Neural progenitor cell (in vitro differentiated cells): ENCODE data around the gene AUP1.

ENCODE experiments used
- CTCF ChIP-seq: fragments of 200-600 bp; sonication (generic); IDR thresholded peaks from 2 replicates; pipeline ENCODE4 v1.5.1; 2017; ENCODE audit warnings: antibody characterized with exemption, mild to moderate bottlenecking
- EZH2phosphoT487 ChIP-seq: fragments of 200-600 bp; sonication (generic); IDR thresholded peaks from 2 replicates; pipeline ENCODE4 v1.6.1; 2017; ENCODE audit warnings: antibody characterized with exemption

- no peak for TF ChIP-seq CTCF
- peak; percentile 80 for TF ChIP-seq EZH2phosphoT487
These were observed 13.4 kb downstream of the AUP1 start for GRCh38 chr2:74515981-74516633.
